Hepatocyte (in vitro differentiated cells): ENCODE measurements around the gene PRL. TPM values are rescaled to one million over a fixed set of nuclear protein-coding genes. Genes with fewer than 3 reads are reported as not detected.

Source experiments
- DNase-seq: peaks from one replicate; pipeline ENCODE4 v3.0.0-alpha.2; 2016; ENCODE audit warnings: low spot score
- H2AFZ ChIP-seq: fragments of 200-600 bp; sonication (generic); 2 replicates; pipeline ENCODE4 v1.6.0; 2016; ENCODE audit warnings: antibody characterized with exemption, mild to moderate bottlenecking
- H3K27ac ChIP-seq: fragments of 200-600 bp; sonication (generic); 2 replicates; pipeline ENCODE4 v1.5.1; 2016; ENCODE audit warnings: mild to moderate bottlenecking
- H3K27me3 ChIP-seq: fragments of 200-600 bp; sonication (generic); 2 replicates; pipeline ENCODE4 v1.6.1; 2016
- H3K36me3 ChIP-seq: fragments of 200-600 bp; sonication (generic); replicated peaks from 2 replicates; pipeline ENCODE4 v1.5.1; 2016; ENCODE audit warnings: low read depth; ENCODE audit not compliant: insufficient read depth
- H3K4me1 ChIP-seq: fragments of 200-600 bp; sonication (generic); 2 replicates; pipeline ENCODE4 v1.5.1; 2016; ENCODE audit warnings: mild to moderate bottlenecking, moderate library complexity; ENCODE audit not compliant: insufficient read depth
- H3K4me2 ChIP-seq: fragments of 200-600 bp; sonication (generic); 2 replicates; pipeline ENCODE4 v1.6.0; 2016
- H3K4me3 ChIP-seq: fragments of 200-600 bp; sonication (generic); 2 replicates; pipeline ENCODE4 v1.5.1; 2016; ENCODE audit warnings: mild to moderate bottlenecking
- H3K79me2 ChIP-seq: fragments of 200-600 bp; sonication (generic); 2 replicates; pipeline ENCODE4 v1.6.0; 2017; ENCODE audit warnings: mild to moderate bottlenecking
- H3K9me2 ChIP-seq: fragments of 200-600 bp; sonication (generic); replicated peaks from 2 replicates; pipeline ENCODE4 v1.6.0; 2017; ENCODE audit warnings: mild to moderate bottlenecking; ENCODE audit not compliant: insufficient read depth
- H3K9me3 ChIP-seq: fragments of 200-600 bp; sonication (generic); 2 replicates; pipeline ENCODE4 v1.5.1; 2016; ENCODE audit warnings: low read depth, mild to moderate bottlenecking
- H4K20me1 ChIP-seq: fragments of 200-600 bp; sonication (generic); 2 replicates; pipeline ENCODE4 v1.6.0; 2016; ENCODE audit warnings: mild to moderate bottlenecking; ENCODE audit not compliant: insufficient read depth, poor library complexity, severe bottlenecking
- CTCF ChIP-seq: fragments of 200-600 bp; sonication (generic); IDR thresholded peaks from 2 replicates; pipeline ENCODE4 v1.5.1; 2016; ENCODE audit warnings: antibody characterized with exemption, mild to moderate bottlenecking; ENCODE audit not compliant: poor library complexity
- EZH2 ChIP-seq: fragments of 200-600 bp; sonication (generic); IDR thresholded peaks from 2 replicates; pipeline ENCODE4 v1.6.1; 2016; ENCODE audit warnings: antibody characterized with exemption, mild to moderate bottlenecking, borderline replicate concordance
- EZH2phosphoT487 ChIP-seq: fragments of 200-600 bp; sonication (generic); IDR thresholded peaks from one replicate; pipeline ENCODE4 v1.6.1; 2018; ENCODE audit warnings: antibody characterized with exemption, mild to moderate bottlenecking, low read depth, moderate library complexity; ENCODE audit not compliant: unreplicated experiment, severe bottlenecking
- WGBS: methylation state at CpG from one replicate; pipeline ENCODE4 v1.1.6; 2016; ENCODE audit warnings: low lambda C conversion rate; ENCODE audit errors: missing lambda C conversion rate; 5-methylcytosine and 5-hydroxymethylcytosine counted together
- polyA plus RNA-seq: library from polyadenylated mRNA; unstranded; fragments of >200 nt; fragmentation: Nextera tagmentation; extraction: Ambion mirVana; gene quantifications from 2 replicates; pipeline ENCODE4 v1.2.1, GENCODE V29; 2016
- total RNA-seq: library from RNA; depleted of rRNA; stranded (reverse); fragments of >200 nt; gene quantifications from 2 replicates; pipeline ENCODE4 v1.2.3, GENCODE V29; 2014

Gene PRL
- total and polyA plus RNA-seq, 2 experiments from 2014 or later: not detected

GRCh38 chr6:22302838-22303237, 6.0 kb upstream of the PRL start:
- Histone ChIP-seq H3K4me1 (no peaks in the 10 kb centered on the region), H3K27me3 (no peaks in the 10 kb centered on the region), H3K27ac (no peak overlapping the region), H4K20me1 (no peaks in the 10 kb centered on the region), H3K79me2 (no peaks in the 10 kb centered on the region), H3K4me2 (no peak overlapping the region), H2AFZ (no peak overlapping the region), H3K9me2 (no peaks in the 10 kb centered on the region), H3K4me3 (no peak overlapping the region), H3K9me3 (no peaks in the 10 kb centered on the region), H3K36me3 (no peaks in the 10 kb centered on the region)
- no peak for TF ChIP-seq CTCF
- TF ChIP-seq EZH2: no peak
- no peak for TF ChIP-seq EZH2phosphoT487
- no peak for DNase-seq
- 44% methylated on average over 1 of the region's 1 CpG for WGBS

GRCh38 chr6:22300273-22300998, 3.6 kb upstream of the PRL start:
- DNase-seq: no peak
- Histone ChIP-seq H3K27me3 (no peaks in the 10 kb centered on the region), H3K9me2 (no peaks in the 10 kb centered on the region), H3K27ac (no peak overlapping the region), H3K4me3 (no peak overlapping the region), H3K4me2 (no peak overlapping the region), H3K79me2 (no peaks in the 10 kb centered on the region), H3K36me3 (no peaks in the 10 kb centered on the region), H4K20me1 (no peaks in the 10 kb centered on the region), H3K4me1 (no peaks in the 10 kb centered on the region), H2AFZ (no peak overlapping the region), H3K9me3 (no peaks in the 10 kb centered on the region)
- no peak for TF ChIP-seq CTCF
- no peak for TF ChIP-seq EZH2phosphoT487
- no peak for TF ChIP-seq EZH2
- 90% methylated on average over 4 of the region's 4 CpGs for WGBS

- H3K9me2 ChIP-seq: no peaks in the 10 kb centered on the region
- H3K36me3 ChIP-seq: no peaks in the 10 kb centered on the region
- H3K9me3 ChIP-seq: no peaks in the 10 kb centered on the region
- H3K79me2 ChIP-seq: no peaks in the 10 kb centered on the region
- H3K27ac ChIP-seq: no peak overlapping the region
- no peak overlapping the region for H3K4me2 ChIP-seq
- H4K20me1 ChIP-seq: no peaks in the 10 kb centered on the region
- no peaks in the 10 kb centered on the region for H3K27me3 ChIP-seq
- no peak overlapping the region for H2AFZ ChIP-seq
- no peak for DNase-seq
- WGBS: 54% methylated on average over 1 of the region's 1 CpG
- no peak overlapping the region for H3K4me3 ChIP-seq
- TF ChIP-seq EZH2phosphoT487 (no peak), CTCF (no peak), EZH2 (no peak)
- H3K4me1 ChIP-seq: no peaks in the 10 kb centered on the region
Measured at GRCh38 chr6:22298475-22298890, 1.6 kb upstream of the PRL start.
